ENCODE data around the gene ARHGAP12.
"Not testable (repeated sequence)": the region's sequence is repeated elsewhere in the genome, so short reads cannot be mapped to it uniquely, and the experiment has no call there.

Gene ARHGAP12

GRCh38 chr10:31926160-31926559 is 2.5 kb downstream of the ARHGAP12 start:
- no peak for DNase-seq (ENCODE audit: low read depth)

- DNase-seq (ENCODE audit: low read depth), result no peak
Measured at GRCh38 chr10:31924833-31925232, 3.8 kb downstream of the ARHGAP12 start.

GRCh38 chr10:31923389-31923788 is 5.2 kb downstream of the ARHGAP12 start:
- no peak for DNase-seq (ENCODE audit: low read depth)

GRCh38 chr10:31921031-31921430 is 7.6 kb downstream of the ARHGAP12 start:
- DNase-seq (ENCODE audit: low read depth), result no peak

- no peak for DNase-seq (ENCODE audit: low read depth)
Measured at GRCh38 chr10:31920538-31920937, 8.1 kb downstream of the ARHGAP12 start.

- no peak for DNase-seq (ENCODE audit: low read depth)
Measured at GRCh38 chr10:31918671-31919409, 9.8 kb downstream of the ARHGAP12 start.

- no peak for DNase-seq (ENCODE audit: low read depth)
Measured at GRCh38 chr10:31914370-31914769, 14.3 kb downstream of the ARHGAP12 start.

- no peak for DNase-seq (ENCODE audit: low read depth)
Measured at GRCh38 chr10:31912898-31913850, 15.5 kb downstream of the ARHGAP12 start.

GRCh38 chr10:31912289-31912688 is 16.3 kb downstream of the ARHGAP12 start:
- DNase-seq (ENCODE audit: low read depth), result no peak

- no peak for DNase-seq (ENCODE audit: low read depth)
Measured at GRCh38 chr10:31910016-31910415, 18.6 kb downstream of the ARHGAP12 start.

GRCh38 chr10:31908157-31908556 is 20.5 kb downstream of the ARHGAP12 start:
- no peak for DNase-seq (ENCODE audit: low read depth)

GRCh38 chr10:31906039-31906438 is 22.6 kb downstream of the ARHGAP12 start:
- no peak for DNase-seq (ENCODE audit: low read depth)

GRCh38 chr10:31905586-31905985 is 23.0 kb downstream of the ARHGAP12 start:
- DNase-seq (ENCODE audit: low read depth), result no peak

- no peak for DNase-seq (ENCODE audit: low read depth)
Measured at GRCh38 chr10:31902625-31903024, 26.0 kb downstream of the ARHGAP12 start.

GRCh38 chr10:31897506-31897905 is 31.1 kb downstream of the ARHGAP12 start:
- DNase-seq (ENCODE audit: low read depth), result no peak

GRCh38 chr10:31896968-31897384 is 31.7 kb downstream of the ARHGAP12 start:
- DNase-seq (ENCODE audit: low read depth), result no peak

- not testable (repeated sequence) for DNase-seq (ENCODE audit: low read depth)
Measured at GRCh38 chr10:31895722-31896121, 32.9 kb downstream of the ARHGAP12 start.

- DNase-seq (ENCODE audit: low read depth), result no peak
Measured at GRCh38 chr10:31888442-31888841, 40.2 kb downstream of the ARHGAP12 start.

- DNase-seq (ENCODE audit: low read depth), result no peak
Measured at GRCh38 chr10:31887850-31888249, 40.8 kb downstream of the ARHGAP12 start.

- no peak for DNase-seq (ENCODE audit: low read depth)
Measured at GRCh38 chr10:31886885-31887284, 41.7 kb downstream of the ARHGAP12 start.

- no peak for DNase-seq (ENCODE audit: low read depth)
Measured at GRCh38 chr10:31885971-31886370, 42.7 kb downstream of the ARHGAP12 start.

- DNase-seq (ENCODE audit: low read depth), result no peak
Measured at GRCh38 chr10:31884386-31884785, 44.2 kb downstream of the ARHGAP12 start.

- DNase-seq (ENCODE audit: low read depth), result no peak
Measured at GRCh38 chr10:31883397-31883796, 45.2 kb downstream of the ARHGAP12 start.

All from stimulated activated CD8-positive, alpha-beta memory T cell treated with anti-CD3 and anti-CD28 coated beads, Interleukin-15, amount 100 ng/mL, for 24 hours (primary cell).